Peyer's patch (tissue), 4 donors: ENCODE results near the gene MED19.

Experiments
- POLR2A ChIP-seq, 2 donors: fragments of 450-650 bp; IDR thresholded peaks; one replicate each; pipeline ENCODE4 v1.5.1; 2017; ENCODE audit warnings: antibody characterized with exemption in 2 of 2, mild to moderate bottlenecking in 2 of 2, moderate library complexity in 2 of 2
- TF ChIP-seq, protein P1 (sequence below), 6 experiments: fragments of 450-650 bp in 4 of 6; fragments of 200-600 bp in 2 of 6; sonication (generic) in 1 of 6; IDR thresholded peaks; one replicate each; pipeline ENCODE4 v1.5.1; 2017 to 2019; ENCODE audit warnings: antibody characterized with exemption in 6 of 6, mild to moderate bottlenecking in 3 of 6, moderate library complexity in 1 of 6

DNA sequence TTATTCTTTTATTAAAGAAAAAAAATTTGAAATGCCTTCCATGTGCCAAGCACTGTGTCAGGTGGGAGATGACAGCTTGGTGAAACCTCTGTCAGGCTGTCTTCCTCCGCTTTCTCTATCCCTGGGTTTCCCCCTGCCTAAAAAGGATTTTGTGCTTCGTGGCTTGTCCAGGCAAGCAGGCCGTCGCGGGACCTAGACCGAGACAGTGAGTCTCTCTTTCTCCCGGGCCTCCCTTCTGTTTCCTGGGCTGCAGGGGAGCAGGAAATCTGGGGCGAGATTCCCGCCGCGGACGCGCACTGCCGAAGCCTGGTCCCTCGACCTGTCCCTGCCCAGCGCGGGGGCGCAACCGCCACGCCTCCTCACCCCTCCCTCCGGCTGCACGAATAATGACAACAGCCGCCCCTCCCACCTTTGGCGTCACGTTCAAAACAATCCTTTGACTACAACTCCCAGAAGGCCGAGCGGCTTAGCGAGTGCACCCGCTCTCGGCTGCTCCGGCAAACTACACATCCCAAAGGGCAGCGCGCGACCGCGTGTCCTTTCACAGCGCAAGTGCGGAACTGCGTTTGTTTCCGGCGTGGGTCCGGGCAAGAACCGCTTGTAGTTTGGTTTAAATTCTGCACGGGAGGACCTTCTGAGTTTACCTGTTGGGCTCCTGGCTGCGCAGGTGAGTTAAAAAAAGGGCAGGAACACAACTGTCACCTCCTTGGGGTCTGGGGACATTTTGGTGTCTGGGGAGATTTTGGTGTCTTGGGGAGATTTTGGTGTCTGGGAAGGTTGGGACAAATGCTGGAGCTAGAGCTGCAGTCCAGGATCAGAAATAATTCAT is 54.6 kb downstream of the MED19 start, which contains the start of gene CLP1:
- TF ChIP-seq, protein P1, sequence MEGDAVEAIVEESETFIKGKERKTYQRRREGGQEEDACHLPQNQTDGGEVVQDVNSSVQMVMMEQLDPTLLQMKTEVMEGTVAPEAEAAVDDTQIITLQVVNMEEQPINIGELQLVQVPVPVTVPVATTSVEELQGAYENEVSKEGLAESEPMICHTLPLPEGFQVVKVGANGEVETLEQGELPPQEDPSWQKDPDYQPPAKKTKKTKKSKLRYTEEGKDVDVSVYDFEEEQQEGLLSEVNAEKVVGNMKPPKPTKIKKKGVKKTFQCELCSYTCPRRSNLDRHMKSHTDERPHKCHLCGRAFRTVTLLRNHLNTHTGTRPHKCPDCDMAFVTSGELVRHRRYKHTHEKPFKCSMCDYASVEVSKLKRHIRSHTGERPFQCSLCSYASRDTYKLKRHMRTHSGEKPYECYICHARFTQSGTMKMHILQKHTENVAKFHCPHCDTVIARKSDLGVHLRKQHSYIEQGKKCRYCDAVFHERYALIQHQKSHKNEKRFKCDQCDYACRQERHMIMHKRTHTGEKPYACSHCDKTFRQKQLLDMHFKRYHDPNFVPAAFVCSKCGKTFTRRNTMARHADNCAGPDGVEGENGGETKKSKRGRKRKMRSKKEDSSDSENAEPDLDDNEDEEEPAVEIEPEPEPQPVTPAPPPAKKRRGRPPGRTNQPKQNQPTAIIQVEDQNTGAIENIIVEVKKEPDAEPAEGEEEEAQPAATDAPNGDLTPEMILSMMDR (IDR thresholded peaks at IDR 0.05): peak in 1 of 6 experiments; percentile 14
- peak; percentile 59 to 72 for TF ChIP-seq POLR2A (IDR thresholded peaks at IDR 0.05)
